ENCODE measurements around the gene CDH13.

CDH13 gene

DNA sequence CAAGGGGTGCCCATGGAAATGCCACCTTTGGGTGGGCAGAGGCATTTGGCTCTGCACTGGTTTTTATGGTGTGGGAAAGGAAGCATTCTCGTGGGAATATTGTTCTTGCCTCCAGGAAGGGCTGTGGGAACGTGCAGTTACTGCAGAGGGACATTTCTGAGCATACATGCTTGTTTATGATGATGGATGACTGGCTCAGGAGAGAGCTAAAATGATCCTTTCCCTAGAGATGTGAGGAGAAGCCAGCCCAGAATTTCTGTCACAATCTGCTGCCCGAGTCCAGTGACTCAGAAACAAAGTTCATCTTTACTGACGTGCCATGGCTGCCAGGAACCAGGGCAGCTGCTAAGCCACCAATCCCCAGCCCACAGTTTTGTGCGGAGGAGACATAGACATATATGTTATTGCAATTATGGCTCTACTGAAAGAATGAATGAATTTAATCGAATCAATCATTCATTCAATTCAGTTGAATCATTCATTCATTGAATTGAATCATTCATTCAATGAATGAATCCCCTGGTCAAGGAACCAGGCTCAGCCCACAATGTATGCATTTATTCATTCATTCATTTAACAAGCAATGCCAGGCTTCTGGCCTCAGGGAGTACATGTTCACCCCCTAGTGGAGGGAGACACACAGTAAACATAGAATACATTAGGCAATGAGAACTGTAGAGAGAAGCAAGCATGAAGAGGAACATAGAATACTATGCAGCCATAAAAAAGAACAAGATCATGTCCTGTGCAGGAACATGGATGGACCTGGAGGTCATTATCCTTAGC is 766.6 kb downstream of the CDH13 start:
- no peak for DNase-seq

DNA sequence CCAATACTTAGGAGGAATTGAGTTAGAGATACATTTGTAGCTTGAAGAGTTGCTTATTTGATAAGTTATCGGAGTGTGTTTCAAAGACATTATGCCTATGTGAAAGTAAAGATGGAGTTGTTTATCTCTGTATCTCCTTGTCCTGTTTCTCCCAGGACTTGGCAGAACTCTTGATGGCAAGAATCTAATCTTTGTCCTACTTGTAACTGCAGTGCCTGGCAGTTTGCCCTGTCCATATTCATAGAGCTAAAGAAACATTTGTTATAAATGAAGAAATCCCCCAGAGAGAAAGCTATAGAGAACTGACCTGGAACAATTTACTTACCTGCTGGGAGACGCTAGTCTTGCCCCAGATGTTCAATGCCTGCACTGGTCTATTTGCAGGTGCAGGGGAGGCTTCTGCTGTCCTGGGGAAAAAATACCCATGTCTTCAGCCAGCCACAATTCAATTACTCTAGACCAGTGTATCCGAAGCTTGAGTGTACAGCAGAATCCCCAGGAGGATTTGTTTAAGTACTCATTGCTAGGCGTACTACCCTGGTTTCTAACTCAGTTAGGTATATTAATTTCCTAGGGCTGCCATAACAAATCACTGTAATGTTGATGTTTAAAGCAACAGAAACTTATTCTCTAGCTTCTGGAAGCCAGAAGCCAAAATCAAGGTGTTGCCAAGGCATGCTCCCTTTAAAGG is 771.0 kb downstream of the CDH13 start:
- no peak for DNase-seq

DNA sequence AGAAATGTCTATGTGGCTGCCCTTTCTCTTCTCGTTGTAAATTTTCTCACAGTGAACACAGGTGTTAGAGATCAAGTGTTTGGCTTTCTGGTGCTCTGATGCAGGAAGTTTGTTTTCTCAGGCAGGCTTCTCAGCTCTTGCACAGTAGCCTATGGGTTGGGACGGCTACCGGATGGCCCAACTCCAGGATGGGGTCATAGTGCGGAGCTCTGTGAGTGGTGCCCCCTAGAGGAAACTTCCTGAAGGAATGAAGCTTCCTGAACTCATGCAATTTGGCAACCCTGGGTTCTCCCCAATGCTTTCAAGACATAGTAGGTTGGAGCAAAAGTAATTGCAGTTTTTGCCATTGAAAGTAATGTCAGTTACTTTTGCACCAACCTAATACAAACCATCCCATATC is 773.5 kb downstream of the CDH13 start:
- DNase-seq = no peak

DNA sequence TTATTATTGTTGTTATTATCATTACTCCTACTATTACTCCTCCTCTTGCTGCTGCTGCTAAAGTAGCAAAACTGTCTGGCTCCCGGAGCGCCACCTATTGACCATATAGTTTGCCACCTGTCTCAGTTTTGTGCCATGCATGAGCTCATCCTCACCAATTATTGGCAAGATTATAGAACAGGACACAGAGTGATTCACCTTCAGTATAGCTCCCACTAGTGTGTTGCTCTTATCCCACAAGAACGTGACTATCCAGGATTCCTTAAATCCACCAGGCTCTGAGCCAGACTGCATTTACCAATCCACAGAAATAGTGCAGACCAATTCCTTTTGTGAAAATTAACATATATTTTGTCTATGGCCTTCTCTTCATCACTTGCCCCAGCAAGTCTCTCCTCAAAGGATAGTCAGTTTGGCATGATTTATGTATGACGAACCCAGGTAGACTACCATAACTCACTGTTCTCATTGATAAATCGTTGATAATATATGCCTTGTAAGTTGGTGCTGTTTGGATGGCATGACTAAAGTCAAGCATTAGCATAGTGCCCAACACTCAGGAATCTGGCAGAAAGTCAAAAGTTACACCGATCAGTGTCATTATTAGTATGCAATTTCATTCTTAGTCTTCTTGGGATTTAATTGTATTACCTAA is 775.5 kb downstream of the CDH13 start:
- DNase-seq = no peak

DNA sequence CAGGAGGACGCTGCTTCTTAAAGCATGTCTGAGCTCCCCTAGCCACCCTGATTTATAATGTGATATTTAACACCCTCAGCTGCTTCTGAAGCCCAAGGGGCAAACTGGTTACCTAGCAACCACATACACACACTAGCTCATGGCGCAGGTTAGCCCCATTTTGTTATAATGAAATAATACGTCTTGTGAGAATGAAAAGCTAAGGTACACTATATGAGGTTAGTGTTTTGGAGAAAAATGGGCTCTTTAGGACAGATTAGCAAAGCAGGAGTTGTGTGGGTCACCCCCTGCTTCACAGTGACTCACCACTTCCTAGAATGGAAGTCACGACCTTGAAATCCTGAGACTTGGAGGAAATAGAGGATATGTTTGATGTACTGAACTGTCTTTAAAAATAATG is 776.2 kb downstream of the CDH13 start:
- peak; percentile 2 for DNase-seq

DNA sequence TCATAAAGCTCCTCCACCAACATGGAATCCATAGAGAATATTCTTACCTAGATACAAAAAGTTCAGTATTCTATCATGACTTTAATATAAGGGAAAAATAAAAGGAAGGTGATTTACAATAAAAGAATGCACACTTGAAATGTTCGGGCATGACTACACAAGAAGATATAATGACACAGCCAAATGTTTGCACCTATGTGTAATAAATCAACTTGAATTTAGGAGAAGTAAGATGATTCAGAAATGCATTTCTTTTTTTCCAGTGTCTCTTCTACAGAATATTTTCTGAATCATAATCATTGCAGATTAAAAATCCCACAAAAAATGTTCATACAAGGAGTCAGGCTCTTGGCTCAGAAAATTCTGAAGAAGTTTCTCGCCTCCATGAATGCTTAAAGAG is 777.0 kb downstream of the CDH13 start:
- no peak for DNase-seq

DNA sequence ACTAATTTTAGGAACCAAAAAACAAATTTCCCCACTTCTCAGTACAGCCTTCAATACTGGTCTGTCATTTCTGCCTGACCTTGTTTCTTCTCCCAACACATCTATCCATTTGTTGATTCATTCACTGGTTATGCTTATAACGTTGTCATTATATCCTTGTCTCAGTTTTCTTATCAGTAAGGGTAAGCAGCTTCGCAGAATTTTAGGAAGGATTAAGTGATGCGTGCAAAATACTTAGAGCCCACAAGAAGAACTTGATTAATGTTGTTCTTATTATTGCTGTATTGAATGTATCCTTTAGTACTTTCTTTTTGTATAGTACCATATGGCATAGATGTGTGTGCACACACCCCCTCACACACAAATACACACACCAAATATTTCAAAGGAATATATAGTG is 777.5 kb downstream of the CDH13 start:
- DNase-seq = no peak

DNA sequence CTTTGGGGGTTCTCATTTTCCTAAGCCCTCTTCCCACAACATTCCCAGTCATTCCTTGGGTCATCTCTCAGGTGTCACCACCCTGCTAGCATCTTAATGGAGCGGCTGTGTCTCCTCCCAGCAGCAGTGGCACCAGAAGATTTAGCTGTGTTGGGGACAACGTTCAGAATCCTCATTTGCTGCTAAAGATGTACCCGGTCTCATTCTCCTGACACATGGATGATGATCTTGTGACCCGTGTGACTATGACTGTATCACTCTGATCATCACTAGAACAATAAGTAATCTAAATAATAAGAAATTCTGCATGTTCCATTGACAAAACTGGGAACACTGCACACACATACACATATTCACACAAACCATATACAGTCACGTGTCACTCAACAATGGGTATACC is 781.2 kb downstream of the CDH13 start:
- no peak for DNase-seq

DNA sequence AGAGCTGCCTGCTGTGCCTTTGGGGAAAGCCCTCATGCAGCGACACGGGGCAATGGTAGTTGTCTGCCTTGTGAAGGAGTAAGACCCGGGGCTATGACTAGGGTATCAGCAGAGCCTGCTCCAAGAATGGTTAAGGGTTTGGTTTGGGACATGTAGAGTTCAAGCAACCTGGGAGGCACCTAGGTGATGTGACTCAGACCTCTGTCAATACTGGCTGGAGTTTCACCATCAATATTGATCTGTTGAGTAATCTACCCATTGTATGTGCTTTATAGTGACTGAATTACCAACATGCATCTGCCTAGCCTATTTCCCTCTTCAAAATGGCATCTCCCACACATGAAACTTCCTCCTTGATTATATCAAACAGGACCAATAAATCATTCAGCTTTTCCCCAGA is 782.6 kb downstream of the CDH13 start:
- DNase-seq = no peak

DNA sequence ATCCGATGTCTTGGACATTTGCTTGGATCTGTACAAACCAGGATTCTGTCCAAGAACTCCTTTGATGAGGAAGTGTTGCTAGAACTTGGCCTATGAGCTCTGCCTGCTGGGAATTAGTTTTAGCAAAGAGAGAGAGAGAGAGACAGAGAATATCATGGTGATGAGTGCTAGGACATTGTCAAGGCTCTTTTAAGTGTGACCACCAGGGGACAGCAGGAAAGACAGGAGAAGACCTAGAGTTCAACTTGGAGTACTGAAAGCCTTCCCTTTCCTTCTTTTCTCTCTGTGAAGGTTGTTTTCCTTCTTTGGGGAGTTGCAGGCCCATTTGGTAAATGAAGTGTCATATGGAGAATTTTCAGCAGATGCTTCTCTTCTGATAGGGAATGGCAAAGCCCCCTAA is 791.8 kb downstream of the CDH13 start:
- no peak for DNase-seq

DNA sequence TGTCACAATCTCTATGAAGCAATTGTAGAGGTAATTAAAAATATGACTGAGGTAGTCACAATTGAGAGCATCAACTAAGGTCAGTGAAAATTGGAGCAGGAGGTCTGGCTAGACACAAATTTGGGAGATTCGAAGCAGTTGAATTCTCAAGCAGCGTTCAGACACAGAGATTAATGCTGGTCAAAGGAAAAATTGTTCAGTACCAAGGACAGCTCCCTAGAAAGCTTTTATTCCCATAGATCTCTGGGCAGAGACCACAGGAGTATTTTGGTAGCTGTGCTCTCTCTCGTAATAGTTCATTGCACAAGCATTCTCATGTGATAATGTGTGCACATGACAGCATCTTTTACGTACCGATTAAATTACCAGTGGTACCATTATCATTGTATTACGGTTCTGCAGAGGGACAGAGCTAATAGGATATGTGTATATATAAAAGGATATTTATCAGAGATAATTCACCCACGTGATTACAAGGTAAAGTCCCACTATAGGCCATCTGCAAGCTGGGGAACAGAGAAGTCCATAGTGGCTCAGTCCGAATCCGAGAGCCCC is 793.5 kb downstream of the CDH13 start:
- no peak for DNase-seq

DNA sequence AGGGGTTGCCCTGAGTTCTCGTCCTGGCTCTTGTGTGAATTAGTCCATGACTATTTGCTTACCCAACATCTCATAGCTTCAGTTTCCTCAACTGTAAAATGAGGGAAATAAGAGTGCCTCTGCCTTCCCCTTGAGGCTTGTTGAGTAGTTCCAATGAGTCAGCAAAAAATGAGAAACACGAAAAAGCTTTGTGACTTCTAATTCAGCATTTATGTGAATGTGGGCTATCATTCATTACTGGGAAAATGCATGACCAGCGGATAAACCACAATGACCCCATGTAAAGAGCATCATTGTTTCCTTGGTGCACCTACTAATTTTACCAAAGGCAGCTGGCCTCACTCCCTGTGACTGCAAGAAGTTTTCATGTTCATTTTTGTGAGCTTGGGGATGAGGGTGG is 806.4 kb downstream of the CDH13 start:
- DNase-seq = no peak

DNA sequence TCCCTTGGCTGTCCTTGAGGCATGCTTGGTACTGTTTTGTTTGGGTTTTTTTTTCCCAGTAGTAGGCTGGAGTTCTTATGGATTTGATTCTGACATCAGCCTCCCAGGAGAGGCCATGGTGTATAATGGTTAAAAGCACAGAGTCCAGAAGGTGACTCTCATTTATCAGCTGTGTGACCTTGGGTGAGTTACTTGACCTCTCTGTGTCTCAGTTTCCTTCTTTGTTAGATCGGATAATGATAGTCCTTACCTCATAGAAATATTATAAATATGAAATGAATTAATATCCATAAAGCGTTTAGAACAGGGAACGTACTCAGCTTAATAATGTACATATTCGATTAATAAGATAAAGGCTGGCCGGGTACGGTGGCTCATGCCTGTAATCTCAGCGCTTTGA is 810.3 kb downstream of the CDH13 start:
- DNase-seq = no peak

DNA sequence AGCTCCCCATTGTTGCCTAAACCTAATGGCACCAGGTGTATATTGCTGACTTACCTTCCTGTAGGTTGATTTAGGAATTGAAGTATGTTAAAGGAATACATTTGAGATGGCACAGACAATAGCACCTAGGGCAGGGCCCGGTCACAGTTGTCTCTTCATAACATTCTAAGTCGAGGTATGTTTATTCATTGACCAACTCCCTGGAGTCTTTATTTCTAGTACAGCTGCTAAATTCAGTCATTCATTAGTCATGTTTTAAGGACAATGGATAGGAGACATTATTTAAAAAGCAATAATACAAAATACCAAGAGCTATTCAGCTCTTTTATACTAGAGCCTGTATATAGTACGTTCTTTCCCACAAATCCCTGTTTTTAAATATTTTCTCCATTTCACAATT is 811.6 kb downstream of the CDH13 start:
- DNase-seq = no peak

DNA sequence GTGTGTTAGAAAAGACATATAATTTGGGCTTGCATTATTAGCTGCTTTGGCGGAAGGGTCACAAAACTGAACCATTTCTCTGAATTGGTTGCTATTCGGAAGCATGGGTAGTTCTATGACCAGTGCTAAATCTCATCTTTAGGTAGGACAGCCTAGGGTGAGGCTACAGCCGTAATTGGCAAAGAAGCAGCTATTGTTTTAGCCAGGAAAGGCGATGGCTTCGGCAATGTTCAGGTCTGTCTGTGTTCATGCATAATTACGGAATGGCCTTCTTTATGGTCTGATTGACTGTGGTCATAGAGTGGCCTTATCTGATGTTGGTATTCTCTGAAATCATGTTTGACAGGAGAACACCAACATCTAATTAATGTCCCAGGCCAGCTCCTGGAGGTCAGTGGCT is 812.6 kb downstream of the CDH13 start:
- DNase-seq = no peak

DNA sequence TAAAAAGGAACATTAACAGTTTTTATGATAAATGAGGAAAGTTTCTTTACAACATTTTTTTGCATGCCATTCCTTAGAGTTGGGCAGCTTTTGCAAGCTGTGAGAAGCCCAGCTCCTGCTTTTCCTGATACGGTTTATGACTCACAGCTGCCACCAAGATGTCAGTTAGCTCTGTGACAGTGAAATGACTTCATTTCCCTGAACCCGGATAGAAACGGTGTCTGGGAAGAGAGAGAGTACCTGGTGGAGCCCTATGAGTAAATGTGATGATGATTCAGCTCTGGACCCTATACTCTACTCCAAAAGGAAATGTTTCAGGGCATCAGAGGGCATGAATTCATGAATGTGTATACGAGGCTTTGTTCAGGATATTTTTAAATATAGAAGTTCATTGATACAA is 814.7 kb downstream of the CDH13 start:
- DNase-seq = no peak

DNA sequence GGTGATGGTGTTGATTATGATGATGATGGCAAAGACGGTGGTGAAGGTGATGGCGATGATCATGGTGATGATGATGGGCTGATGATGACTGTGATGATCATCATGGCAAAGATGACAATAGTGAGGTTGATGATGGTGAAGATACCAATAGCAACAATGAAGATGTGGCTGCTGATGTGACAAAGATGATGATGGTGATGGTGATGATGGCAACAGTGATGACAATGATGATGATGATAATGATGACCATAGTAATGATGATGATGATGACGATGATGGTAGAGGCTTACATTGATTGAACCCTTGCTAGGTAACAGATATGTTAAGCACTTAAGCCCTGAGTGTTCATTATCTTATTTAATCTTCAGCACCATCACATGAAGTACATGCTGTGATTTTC is 817.2 kb downstream of the CDH13 start:
- no peak for DNase-seq

DNA sequence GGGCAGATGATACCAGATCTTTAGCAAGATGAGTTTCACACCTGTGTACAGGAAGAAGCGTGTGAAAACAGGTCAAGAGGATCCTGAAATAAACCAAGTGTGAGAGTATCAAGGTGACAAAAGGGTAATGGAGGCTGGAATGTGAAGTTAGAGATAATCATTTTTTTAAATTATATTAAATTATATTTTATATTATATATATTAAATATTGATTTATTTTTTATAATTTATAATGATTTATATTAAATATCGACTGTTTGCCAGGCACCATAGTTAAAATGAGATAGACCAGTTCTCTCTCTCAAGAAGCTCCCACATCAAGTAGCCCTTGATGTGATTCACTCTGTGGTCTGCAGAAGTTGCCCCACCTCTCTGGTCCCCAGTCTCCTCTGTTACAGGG is 820.8 kb downstream of the CDH13 start:
- no peak for DNase-seq

DNA sequence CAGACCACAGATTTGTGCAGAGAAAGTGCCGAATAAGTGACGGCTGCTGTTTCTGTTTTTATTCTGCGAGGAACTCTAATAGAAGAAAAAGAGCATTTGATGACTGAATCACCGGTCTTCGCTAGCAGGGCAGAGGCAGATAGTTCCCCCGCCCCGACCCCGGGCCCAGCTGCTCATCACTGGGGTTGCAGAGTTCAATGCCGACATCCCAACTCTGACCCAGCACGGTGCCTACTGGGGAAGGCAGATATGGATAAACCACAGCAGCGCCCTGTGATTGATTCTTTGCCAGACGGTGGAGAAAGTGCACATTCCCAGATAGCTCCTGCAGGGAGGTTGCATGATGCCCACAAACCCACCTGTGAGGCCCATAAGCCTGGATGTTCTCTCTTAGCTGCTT is 823.1 kb downstream of the CDH13 start:
- no peak for DNase-seq

DNA sequence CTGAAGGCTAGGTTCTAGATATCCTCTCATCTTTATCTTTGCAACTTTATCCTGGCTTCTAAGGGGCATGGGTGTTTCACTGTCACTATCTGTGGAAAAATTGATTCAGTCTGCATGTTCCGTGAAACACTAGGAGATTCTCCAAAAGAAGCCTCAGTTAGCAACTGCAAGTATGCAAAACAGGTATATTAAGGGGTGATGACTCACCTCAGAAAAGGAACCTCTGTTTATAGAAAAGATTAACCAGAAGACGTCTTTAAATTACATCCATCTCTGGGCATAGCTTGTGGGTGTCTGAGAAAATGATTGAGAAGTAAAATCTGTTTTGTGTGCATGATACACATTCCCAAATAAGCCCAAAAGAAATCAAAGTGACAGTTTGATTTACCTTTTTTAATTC is 827.2 kb downstream of the CDH13 start:
- DNase-seq = no peak

DNA sequence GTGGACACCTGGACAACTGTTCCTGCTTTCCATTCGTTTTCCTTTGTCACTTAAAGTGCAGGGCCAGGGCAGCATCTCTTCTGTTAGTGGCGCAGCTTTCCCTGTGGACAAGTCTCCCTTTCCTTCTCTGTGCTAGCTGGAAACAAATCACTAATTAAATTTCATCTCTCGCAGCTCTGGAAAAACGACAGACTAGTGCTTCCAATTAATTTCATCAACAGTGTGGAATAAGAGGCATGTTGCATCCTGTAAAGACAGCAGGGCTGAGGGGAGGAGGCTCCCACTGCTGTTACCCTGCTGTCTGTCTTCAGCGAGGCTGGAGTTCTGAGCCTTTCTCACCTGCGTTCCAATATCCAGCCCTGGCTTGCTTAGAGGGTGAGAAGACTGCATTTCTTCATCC is 828.9 kb downstream of the CDH13 start:
- no peak for DNase-seq

DNA sequence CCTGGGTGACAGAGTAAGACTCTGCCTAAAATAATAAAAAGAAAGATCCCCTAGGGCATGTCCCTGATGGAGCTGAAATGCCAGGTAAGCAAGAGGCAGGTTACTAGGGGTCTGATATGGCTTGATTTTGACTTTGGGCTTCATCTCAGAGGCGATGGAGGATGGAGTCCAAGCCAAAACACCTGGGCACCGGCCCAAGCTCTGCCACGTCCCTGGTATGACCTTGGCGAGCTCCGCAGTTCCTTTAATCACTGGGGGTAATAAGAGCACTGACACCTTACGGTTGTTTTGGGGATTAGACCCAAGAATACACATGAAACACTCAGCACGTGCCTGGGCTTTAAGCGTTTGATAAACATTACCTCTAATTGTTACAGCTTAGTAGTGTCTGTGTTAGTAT is 830.2 kb downstream of the CDH13 start:
- no peak for DNase-seq

DNA sequence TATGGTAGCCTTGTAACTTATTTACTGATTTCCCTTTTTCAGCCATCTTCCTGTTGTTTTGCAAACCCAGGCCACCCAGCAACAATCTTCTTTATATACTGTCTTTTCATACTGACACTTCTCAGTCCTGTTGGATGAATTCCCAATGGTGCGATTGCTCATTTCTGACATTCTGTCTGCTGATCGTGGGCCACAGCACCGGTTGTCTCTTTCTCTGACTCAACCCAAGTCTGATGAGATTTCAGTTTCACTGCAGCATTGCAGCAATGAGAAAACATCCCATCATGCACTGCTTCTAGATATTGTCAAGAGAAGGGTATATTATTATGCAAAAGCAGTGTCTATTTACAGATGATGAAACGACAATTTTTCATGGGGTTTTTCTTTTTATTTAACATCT is 831.8 kb downstream of the CDH13 start:
- DNase-seq = no peak

DNA sequence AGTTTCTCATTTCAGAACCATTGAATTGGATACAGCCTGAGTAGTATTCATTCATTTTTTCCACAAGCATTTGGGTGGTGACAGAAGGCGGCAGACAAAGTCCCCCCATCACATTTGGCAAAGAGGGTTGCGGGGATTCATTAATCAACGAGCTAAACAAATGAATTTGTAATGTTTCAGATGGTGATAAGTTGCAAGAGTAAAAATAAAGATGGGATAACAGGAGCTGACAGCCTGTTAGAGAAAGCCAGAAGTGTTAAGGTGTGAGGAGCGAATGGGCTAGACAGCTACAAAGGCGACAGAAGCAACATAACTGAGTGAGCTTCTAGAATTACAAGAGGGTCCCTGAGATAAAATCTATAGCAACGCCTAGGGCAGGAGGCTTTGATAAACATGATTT is 838.2 kb downstream of the CDH13 start:
- no peak for DNase-seq
